Measurements from ENCODE around the gene ZNF385B. TPM values are rescaled to one million over a fixed set of nuclear protein-coding genes. Genes with fewer than 3 reads are reported as not detected.

Gene ZNF385B
- total RNA-seq, 1 experiment from 2014 or later: 9.3 TPM

DNA sequence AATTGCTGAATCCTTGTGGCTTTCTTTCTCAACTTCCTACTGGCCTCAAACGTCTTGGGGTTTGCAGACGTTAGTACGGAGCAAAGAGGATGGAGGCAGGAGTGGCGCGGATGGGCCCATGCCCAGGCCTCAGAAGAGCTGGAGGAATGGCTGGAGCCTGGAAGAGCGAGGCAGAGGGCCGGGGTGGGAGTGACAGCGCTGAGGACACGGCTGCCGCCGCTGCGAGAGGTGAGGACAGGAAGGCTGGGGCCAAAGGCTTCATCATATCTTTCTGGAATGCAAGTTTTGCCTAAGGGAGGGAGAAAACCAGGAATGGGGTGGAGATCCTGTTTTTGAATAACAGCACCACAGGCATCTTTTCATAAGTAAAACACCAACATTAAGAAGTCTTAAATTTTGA is 418.2 kb downstream of the ZNF385B start:
- DNase-seq (ENCODE audit: low read depth, low spot score) (no peak), ATAC-seq (no peak)
- no peaks in the 10 kb centered on the region for H3K9me2 ChIP-seq (ENCODE audit: insufficient read depth)
- no peaks in the 10 kb centered on the region for H3K9me3 ChIP-seq (ENCODE audit: control insufficient read depth in 1 of 2, insufficient read depth in 1 of 2, low read depth in 1 of 2, low read length in 2 of 2)
- TF ChIP-seq, protein P1, sequence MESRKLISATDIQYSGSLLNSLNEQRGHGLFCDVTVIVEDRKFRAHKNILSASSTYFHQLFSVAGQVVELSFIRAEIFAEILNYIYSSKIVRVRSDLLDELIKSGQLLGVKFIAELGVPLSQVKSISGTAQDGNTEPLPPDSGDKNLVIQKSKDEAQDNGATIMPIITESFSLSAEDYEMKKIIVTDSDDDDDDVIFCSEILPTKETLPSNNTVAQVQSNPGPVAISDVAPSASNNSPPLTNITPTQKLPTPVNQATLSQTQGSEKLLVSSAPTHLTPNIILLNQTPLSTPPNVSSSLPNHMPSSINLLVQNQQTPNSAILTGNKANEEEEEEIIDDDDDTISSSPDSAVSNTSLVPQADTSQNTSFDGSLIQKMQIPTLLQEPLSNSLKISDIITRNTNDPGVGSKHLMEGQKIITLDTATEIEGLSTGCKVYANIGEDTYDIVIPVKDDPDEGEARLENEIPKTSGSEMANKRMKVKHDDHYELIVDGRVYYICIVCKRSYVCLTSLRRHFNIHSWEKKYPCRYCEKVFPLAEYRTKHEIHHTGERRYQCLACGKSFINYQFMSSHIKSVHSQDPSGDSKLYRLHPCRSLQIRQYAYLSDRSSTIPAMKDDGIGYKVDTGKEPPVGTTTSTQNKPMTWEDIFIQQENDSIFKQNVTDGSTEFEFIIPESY (IDR thresholded peaks at IDR 0.05; ENCODE audit: extremely low read depth, insufficient replicate concordance, low read length): no peak
- no peak for TF ChIP-seq TCF7L2 (IDR thresholded peaks at IDR 0.05; ENCODE audit: borderline replicate concordance, extremely low read depth, insufficient read depth, insufficient read length)
- no peak for TF ChIP-seq JUND (IDR thresholded peaks at IDR 0.05)
- TF ChIP-seq EZH2phosphoT487 (IDR thresholded peaks at IDR 0.05; ENCODE audit: borderline replicate concordance): no peak
- TF ChIP-seq, protein P2, sequence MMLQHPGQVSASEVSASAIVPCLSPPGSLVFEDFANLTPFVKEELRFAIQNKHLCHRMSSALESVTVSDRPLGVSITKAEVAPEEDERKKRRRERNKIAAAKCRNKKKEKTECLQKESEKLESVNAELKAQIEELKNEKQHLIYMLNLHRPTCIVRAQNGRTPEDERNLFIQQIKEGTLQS (IDR thresholded peaks at IDR 0.05): no peak
- no peak for TF ChIP-seq SRF (IDR thresholded peaks at IDR 0.05; ENCODE audit: low read depth)
- TF ChIP-seq EZH2 (IDR thresholded peaks at IDR 0.05): no peak
- no peak for TF ChIP-seq CEBPB (IDR thresholded peaks at IDR 0.05; ENCODE audit: low read depth)
- no peak for TF ChIP-seq ELF1 (IDR thresholded peaks at IDR 0.05; ENCODE audit: borderline replicate concordance, low read depth)
- TF ChIP-seq CBX3 (IDR thresholded peaks at IDR 0.05; ENCODE audit: low read depth): no peak
- TF ChIP-seq ZFX (IDR thresholded peaks at IDR 0.05): no peak
- no peak for TF ChIP-seq RAD21 (IDR thresholded peaks at IDR 0.05; ENCODE audit: low read depth)
- no peak overlapping the region for H3K4me3 ChIP-seq (replicated peaks in 1 of 2; ENCODE audit: low read depth in 1 of 2, low read length in 2 of 2)
- H3K4me2 ChIP-seq (ENCODE audit: low read length): no peak overlapping the region
- POLR2A ChIA-PET: no interaction called here
- H3K79me2 ChIP-seq (ENCODE audit: insufficient read depth, low read length): no peaks in the 10 kb centered on the region
- RAD21 ChIA-PET (ENCODE audit: low non-redundant PET in 1 of 2, low total read pairs in 2 of 2, uncharacterized antibody in 2 of 2, unreplicated experiment in 2 of 2): no interaction called here
- CTCF ChIA-PET: interaction anchor here (1.3 kb wide), 1 partner anchor 21 kb away, joined by 4 read pairs; no protein-coding TSS in a partner anchor
- H3K27ac ChIP-seq (ENCODE audit: low read depth, low read length): no peak overlapping the region
- H3K4me1 ChIP-seq (ENCODE audit: control insufficient read depth in 1 of 2, insufficient read depth in 2 of 2, low read length in 2 of 2): no peaks in the 10 kb centered on the region
- BruUV-seq (replicated peaks): no TSS peak
- intact Hi-C loops (cut with micrococcal nuclease): no loop called here
- no peak overlapping the region for H2AFZ ChIP-seq (ENCODE audit: low read depth, low read length, poor library complexity, severe bottlenecking)
- no peak overlapping the region for H3K9ac ChIP-seq (ENCODE audit: low read length)
- no peaks in the 10 kb centered on the region for H3K27me3 ChIP-seq (ENCODE audit: insufficient read depth, low read length)
- no peaks in the 10 kb centered on the region for H3K36me3 ChIP-seq (ENCODE audit: control insufficient read depth in 1 of 2, insufficient read depth in 2 of 2, low read length in 2 of 2)
- H4K20me1 ChIP-seq (ENCODE audit: insufficient read depth): no peaks in the 10 kb centered on the region

Measured in HCT116 (cell line).